HL-60 (cell line): ENCODE data around the gene RNF103.

Experiments used
- DNase-seq, 2 experiments: peaks; one replicate each; pipeline ENCODE4 v3.0.0-alpha.2; 2010 to 2020; ENCODE audit warnings: low read depth in 1 of 2, low spot score in 1 of 2
- H3K27ac ChIP-seq: fragments of 250-450 bp; sonication (Bioruptor Pico); replicated peaks from 2 replicates; pipeline ENCODE4 v1.5.1; 2020; ENCODE audit warnings: mild to moderate bottlenecking, moderate library complexity
- H3K27me3 ChIP-seq: fragments of 250-450 bp; sonication (Bioruptor Pico); 2 replicates; pipeline ENCODE4 v1.5.1; 2021; ENCODE audit warnings: mild to moderate bottlenecking, moderate library complexity; ENCODE audit not compliant: insufficient read depth, poor library complexity, severe bottlenecking
- H3K4me3 ChIP-seq: replicated peaks from 2 replicates; pipeline ENCODE4 v1.5.1; 2011; ENCODE audit warnings: mild to moderate bottlenecking, control low read depth, low read length; ENCODE audit not compliant: insufficient read depth
- CTCF ChIP-seq: IDR thresholded peaks from one replicate; pipeline ENCODE4 v1.5.1; 2011; ENCODE audit warnings: low read length, control low read depth, inconsistent platforms; ENCODE audit not compliant: insufficient read depth
- GABPA ChIP-seq: IDR thresholded peaks from 2 replicates; pipeline ENCODE4 v1.6.1; 2012; ENCODE audit warnings: low read depth
- POLR2AphosphoS5 ChIP-seq: IDR thresholded peaks from 2 replicates; pipeline ENCODE4 v1.6.1; 2012; ENCODE audit warnings: low read depth
- SPI1 ChIP-seq: IDR thresholded peaks from 2 replicates; pipeline ENCODE4 v1.6.1; 2012; ENCODE audit warnings: low read depth, mild to moderate bottlenecking, borderline replicate concordance
- TF ChIP-seq, protein P1 (sequence below): IDR thresholded peaks from 2 replicates; pipeline ENCODE4 v1.6.1; 2012; ENCODE audit warnings: low read depth; ENCODE audit not compliant: insufficient replicate concordance

Gene RNF103

DNA sequence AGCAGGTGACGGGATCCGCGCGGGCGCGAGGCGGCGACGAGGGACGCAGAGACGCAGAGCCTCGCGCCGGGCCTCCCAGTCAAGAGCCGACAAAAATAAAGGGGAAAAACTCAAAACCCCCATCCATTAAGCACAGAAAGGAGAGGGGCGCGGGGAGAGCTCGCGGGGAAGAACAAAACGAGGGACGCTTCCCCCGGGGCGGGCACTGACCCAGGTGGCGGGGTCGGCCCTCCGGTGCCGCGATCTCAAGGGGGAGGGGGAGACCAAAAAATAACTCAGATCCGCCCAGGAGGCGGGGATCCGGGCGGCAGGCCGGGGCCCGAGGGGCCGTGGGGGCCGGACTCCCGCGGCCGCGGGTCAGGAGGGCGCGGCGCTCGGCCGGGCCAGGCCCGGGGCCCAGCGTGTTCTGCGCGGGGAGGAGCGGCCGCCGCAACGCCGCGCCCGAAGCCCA lies 597 bp downstream of the RNF103 start:
- peak overlapping the region; percentile 74 for H3K4me3 ChIP-seq
- DNase-seq = peak in 1 of 2 experiments; percentile 48
- peak overlapping the region; percentile 90 for H3K27ac ChIP-seq
- no peaks in the 10 kb centered on the region for H3K27me3 ChIP-seq
- TF ChIP-seq POLR2AphosphoS5 = no peak
- TF ChIP-seq GABPA = no peak
- TF ChIP-seq CTCF = no peak
- no peak for TF ChIP-seq SPI1
- TF ChIP-seq, protein P1, sequence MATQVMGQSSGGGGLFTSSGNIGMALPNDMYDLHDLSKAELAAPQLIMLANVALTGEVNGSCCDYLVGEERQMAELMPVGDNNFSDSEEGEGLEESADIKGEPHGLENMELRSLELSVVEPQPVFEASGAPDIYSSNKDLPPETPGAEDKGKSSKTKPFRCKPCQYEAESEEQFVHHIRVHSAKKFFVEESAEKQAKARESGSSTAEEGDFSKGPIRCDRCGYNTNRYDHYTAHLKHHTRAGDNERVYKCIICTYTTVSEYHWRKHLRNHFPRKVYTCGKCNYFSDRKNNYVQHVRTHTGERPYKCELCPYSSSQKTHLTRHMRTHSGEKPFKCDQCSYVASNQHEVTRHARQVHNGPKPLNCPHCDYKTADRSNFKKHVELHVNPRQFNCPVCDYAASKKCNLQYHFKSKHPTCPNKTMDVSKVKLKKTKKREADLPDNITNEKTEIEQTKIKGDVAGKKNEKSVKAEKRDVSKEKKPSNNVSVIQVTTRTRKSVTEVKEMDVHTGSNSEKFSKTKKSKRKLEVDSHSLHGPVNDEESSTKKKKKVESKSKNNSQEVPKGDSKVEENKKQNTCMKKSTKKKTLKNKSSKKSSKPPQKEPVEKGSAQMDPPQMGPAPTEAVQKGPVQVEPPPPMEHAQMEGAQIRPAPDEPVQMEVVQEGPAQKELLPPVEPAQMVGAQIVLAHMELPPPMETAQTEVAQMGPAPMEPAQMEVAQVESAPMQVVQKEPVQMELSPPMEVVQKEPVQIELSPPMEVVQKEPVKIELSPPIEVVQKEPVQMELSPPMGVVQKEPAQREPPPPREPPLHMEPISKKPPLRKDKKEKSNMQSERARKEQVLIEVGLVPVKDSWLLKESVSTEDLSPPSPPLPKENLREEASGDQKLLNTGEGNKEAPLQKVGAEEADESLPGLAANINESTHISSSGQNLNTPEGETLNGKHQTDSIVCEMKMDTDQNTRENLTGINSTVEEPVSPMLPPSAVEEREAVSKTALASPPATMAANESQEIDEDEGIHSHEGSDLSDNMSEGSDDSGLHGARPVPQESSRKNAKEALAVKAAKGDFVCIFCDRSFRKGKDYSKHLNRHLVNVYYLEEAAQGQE = no peak

- Histone ChIP-seq H3K27me3 (no peaks in the 10 kb centered on the region), H3K27ac (peak overlapping the region; percentile 90), H3K4me3 (peak overlapping the region; percentile 74)
- peak in 1 of 2 experiments; percentile 41 for DNase-seq
- TF ChIP-seq GABPA = no peak
- TF ChIP-seq CTCF = no peak
These were observed 1.1 kb downstream of the RNF103 start for GRCh38 chr2:86622519-86623042.

DNA sequence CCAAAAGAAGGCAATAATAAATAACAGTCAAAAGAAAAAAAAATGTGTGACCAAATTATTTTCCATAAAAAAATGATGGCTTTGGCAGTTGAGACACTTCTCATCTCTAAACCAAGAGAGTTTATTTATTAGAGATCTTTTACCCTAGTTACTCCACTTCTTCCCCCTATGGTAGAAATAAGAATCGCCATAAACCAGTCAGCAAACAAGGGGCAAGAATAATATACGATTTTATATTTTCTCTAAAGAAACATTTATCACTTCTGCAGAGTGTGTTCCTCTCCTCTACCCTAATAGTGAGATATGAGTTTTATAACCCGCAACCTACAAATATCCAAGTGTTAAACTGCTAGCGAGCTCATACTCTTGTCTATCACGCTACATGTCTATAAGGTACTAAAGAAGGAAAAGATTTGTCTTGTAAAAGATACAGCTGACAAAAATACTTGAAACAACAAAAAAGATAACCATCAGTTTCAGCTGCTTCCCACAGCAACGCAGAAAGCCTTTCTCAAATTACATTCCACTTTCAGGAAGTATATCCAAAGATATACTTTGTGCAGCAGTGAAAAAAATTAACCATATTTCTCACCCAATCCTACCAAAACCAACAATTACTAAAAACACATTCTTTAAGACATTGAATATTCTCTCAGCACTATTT lies 2.3 kb downstream of the RNF103 start:
- no peak for DNase-seq
- H3K4me3 ChIP-seq = peak overlapping the region; percentile 74
- TF ChIP-seq POLR2AphosphoS5 (no peak), GABPA (no peak), CTCF (no peak), SPI1 (no peak)
- TF ChIP-seq, protein P1 = no peak
- H3K27ac ChIP-seq = peak overlapping the region; percentile 90
- no peaks in the 10 kb centered on the region for H3K27me3 ChIP-seq

- Histone ChIP-seq H3K27me3 (no peaks in the 10 kb centered on the region), H3K27ac (no peak overlapping the region), H3K4me3 (no peak overlapping the region)
- TF ChIP-seq GABPA (no peak), SPI1 (no peak), CTCF (no peak), POLR2AphosphoS5 (no peak)
- TF ChIP-seq, protein P1 = no peak
- DNase-seq = no peak
These were observed 5.9 kb downstream of the RNF103 start for GRCh38 chr2:86617738-86618137.
